ENCODE results near the gene LYPD6.

- TF ChIP-seq POLR2A (IDR thresholded peaks at IDR 0.05) (no peak), CTCF (IDR thresholded peaks at IDR 0.05) (no peak), POLR2AphosphoS5 (IDR thresholded peaks at IDR 0.05) (no peak)
These were observed 26.7 kb downstream of the LYPD6 start for GRCh38 chr2:149357058-149357457.
